Bladder microvascular endothelial cell (primary cell): ENCODE results near the gene NNT. TPM values are rescaled to one million over a fixed set of nuclear protein-coding genes. Genes with fewer than 3 reads are reported as not detected.

ENCODE experiments used
- total RNA-seq: library from RNA; depleted of rRNA; stranded (reverse); fragments of >200 nt; gene quantifications from 2 replicates; pipeline ENCODE4 v1.2.3, GENCODE V29; 2014

The NNT gene
- total RNA-seq, result 62.0 and 115 TPM in 2 replicates

DNA sequence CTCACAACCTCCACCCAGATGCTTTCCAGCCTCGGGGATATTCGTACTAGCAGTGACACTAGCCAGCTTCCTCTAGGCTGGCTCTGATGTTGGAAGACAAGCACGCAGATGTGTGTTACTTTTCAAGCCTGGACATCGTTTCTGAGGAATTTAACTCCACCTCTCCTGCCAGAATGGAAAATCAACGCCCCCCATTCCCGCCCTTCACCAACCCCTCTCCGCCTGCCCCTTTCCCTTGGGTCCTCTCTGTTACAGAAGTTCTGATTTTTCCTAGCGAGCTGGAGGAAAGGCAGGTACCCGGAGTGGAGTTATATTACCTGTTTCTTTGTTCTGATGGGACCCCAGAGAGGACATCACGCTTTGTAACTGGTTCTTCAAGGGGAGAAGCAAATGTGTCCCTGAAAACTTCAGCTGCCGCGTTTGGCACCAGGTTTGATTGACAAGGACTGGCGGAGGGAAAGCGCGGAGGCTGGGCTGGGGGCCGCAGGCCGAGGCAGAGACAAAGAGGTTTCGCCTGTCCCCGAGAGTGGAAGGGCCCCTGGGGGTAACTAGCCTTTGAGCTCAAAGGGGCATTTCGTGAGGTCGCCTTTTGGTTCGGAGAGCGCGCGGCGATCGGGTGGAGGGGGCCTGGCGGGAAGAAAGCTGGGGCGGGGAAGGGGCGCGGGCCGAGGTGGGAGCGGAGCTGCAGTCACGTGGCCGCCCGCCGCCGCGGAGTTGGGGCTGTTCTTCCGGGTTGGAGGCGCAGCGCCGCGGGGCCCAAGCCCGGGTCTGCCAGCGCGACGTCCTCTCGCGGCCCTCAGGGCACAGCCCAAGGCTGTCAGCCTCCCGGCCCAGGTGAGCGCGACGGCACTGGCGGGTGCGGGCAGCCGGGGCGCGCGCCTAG lies at the start of gene NNT:
TSS of gene NNT (plus strand) at position 720 of the 883 bp plus-strand sequence. CDS start 6,016 bp downstream, outside the sequence.

DNA sequence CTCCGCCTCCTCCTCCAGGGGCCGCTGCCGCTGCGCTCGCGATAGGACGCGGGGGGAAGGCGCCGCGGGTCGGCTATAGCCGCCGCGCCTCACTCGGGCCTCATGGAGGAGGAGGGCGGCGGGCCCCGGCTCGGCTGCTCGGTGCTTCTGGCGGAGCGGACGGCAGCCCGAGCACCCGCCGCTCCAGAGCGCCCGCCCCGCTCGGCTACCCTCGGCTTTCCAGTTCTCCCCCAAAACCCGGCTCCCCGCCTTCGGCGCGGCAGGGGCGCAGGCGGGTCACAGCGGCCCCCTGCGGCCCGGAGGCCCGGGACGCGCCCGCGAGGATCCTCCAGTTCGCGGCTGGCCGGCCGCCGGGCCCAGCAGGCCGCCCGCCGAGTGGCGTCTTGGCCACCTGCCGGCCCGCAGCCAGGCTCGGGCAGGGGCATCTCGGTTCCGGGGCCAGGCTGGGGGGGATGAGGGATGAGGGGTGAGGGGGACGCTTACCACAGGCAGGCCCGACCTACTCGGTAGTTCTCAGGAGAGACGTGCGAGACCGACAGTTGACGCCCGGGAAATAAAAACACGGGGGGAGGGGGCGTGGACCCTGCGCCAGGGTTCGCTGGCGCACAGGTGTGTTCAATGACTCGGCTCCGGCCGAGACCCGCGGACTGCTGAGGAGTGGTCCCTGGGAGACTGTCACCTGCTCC lies 46.0 kb upstream of the NNT start, which contains the start of gene PAIP1:
TSS of gene PAIP1 (minus strand) at position 221 of the 686 bp plus-strand sequence. CDS start 231 bp downstream, outside the sequence.

Other genes with a start within 250 kb of the NNT start
- gene CCL28, start 190.8 kb upstream of the NNT start, total RNA-seq, result 0.81 and 2.0 TPM in 2 replicates
- 5.2 and 14.3 TPM in 2 replicates for gene TMEM267, start 119.3 kb upstream of the NNT start, total RNA-seq
- 3.9 and 4.3 TPM in 2 replicates for gene C5orf34, start 88.0 kb upstream of the NNT start, total RNA-seq
- 44.8 and 80.2 TPM in 2 replicates for gene PAIP1, start 46.1 kb upstream of the NNT start, total RNA-seq